HepG2 (cell line): ENCODE measurements around the gene PLA2G7. TPM values are rescaled to one million over a fixed set of nuclear protein-coding genes. Genes with fewer than 3 reads are reported as not detected.

Experiments used
- ATAC-seq: fragments of 200-7000 bp; cut with Tn5 transposase; 3 replicates; pipeline ENCODE4 v1.9.1; 2020; ENCODE audit warnings: mild to moderate bottlenecking, moderate library complexity
- BruUV-seq: library from RNA; stranded (reverse); fragments of 400-500 nt; replicated peaks from 2 replicates; lab custom pipeline; 2021; lab: Mats Ljungman, UMichigan
- CTCF ChIA-PET: fragments of 300-600 bp; formaldehyde crosslinking; extraction: SDS; loops from one replicate; lab custom pipeline; 2021; ENCODE audit warnings: low total read pairs, inconsistent platforms, low intra/inter-chr PET ratio; lab: Yijun Ruan, JAX
- POLR2A ChIA-PET: fragments of 350-600 bp; sonication (Branson Sonifier 250); formaldehyde crosslinking; loops from one replicate; lab custom pipeline; 2020; ENCODE audit warnings: antibody characterized with exemption, inconsistent platforms; lab: Yijun Ruan, JAX
- DNase-seq: peaks from one replicate; pipeline ENCODE4 v3.0.0-alpha.2; 2015; ENCODE audit warnings: low spot score
- FAIRE-seq: peaks from 3 replicates; lab custom pipeline; 2011; peaks lifted over from hg19 to GRCh38; lab: Jason Lieb, UNC
- H2AFZ ChIP-seq: one replicate; pipeline ENCODE4 v1.6.1; 2011; ENCODE audit warnings: low read length, inconsistent platforms
- H3K27ac ChIP-seq: fragments of 300-600 bp; 3 replicates; pipeline ENCODE4 v1.8.0; 2011; ENCODE audit warnings: mixed run types, mild to moderate bottlenecking, mixed read lengths, low read length, inconsistent platforms; ENCODE audit not compliant: insufficient read depth; ENCODE audit errors: extremely low read length
- H3K27me3 ChIP-seq, 2 experiments: fragments of 200-600 bp in 1 of 2; 2 replicates in 1 of 2; 3 replicates in 1 of 2; pipeline versions ENCODE4 v1.6.0 to v1.8.0; 2011; ENCODE audit warnings: low read length in 2 of 2, mild to moderate bottlenecking in 2 of 2, moderate library complexity in 2 of 2, inconsistent platforms in 1 of 2; ENCODE audit not compliant: insufficient read depth in 2 of 2, control insufficient read depth in 1 of 2
- H3K36me3 ChIP-seq, 2 experiments: fragments of 200-600 bp in 1 of 2; replicated peaks in 1 of 2; 2 replicates in 1 of 2; 3 replicates in 1 of 2; pipeline versions ENCODE4 v1.5.1 to v1.8.0; 2011; ENCODE audit warnings: low read length in 2 of 2, inconsistent platforms in 1 of 2; ENCODE audit not compliant: insufficient read depth in 2 of 2, control insufficient read depth in 1 of 2
- H3K4me1 ChIP-seq: 2 replicates; pipeline ENCODE4 v1.5.1; 2012; ENCODE audit warnings: low read length, inconsistent platforms; ENCODE audit not compliant: insufficient read depth
- H3K4me2 ChIP-seq: 2 replicates; pipeline ENCODE4 v1.6.0; 2011; ENCODE audit warnings: low read depth, low read length, inconsistent platforms
- H3K4me3 ChIP-seq, 3 experiments: fragments of 200-600 bp in 1 of 3; sonication (generic), shearing (Covaris generic) in 1 of 3; replicated peaks in 1 of 3; 2 replicates each; pipeline ENCODE4 v1.5.1; 2011 to 2016; ENCODE audit warnings: low read length in 3 of 3, inconsistent platforms in 2 of 3, low read depth in 2 of 3, mild to moderate bottlenecking in 2 of 3, control low read depth in 1 of 3, mixed read lengths in 1 of 3; ENCODE audit not compliant: insufficient read depth in 1 of 3
- H3K79me2 ChIP-seq: one replicate; pipeline ENCODE4 v1.6.1; 2011; ENCODE audit warnings: low read length, inconsistent platforms; ENCODE audit not compliant: insufficient read depth
- H3K9ac ChIP-seq: 2 replicates; pipeline ENCODE4 v1.6.0; 2011; ENCODE audit warnings: mild to moderate bottlenecking, low read depth, low read length, inconsistent platforms; ENCODE audit not compliant: insufficient read depth
- H3K9me3 ChIP-seq: 2 replicates; pipeline ENCODE4 v1.5.1; 2012; ENCODE audit warnings: mild to moderate bottlenecking, low read length
- H4K20me1 ChIP-seq: 2 replicates; pipeline ENCODE4 v1.6.0; 2011; ENCODE audit warnings: inconsistent platforms, mild to moderate bottlenecking, low read length, moderate library complexity; ENCODE audit not compliant: insufficient read depth
- EP300 ChIP-seq, 3 experiments: sonication (generic) in 1 of 3; formaldehyde crosslinking in 1 of 3; IDR thresholded peaks; 2 replicates each; pipeline versions ENCODE4 v1.5.1 to v1.6.1; 2011 to 2020; ENCODE audit warnings: low read depth in 2 of 3, low read length in 2 of 3, borderline replicate concordance in 1 of 3, improper control_type of control experiment in 1 of 3, mild to moderate bottlenecking in 1 of 3, missing genetic modification reagents in 1 of 3, moderate library complexity in 1 of 3
- MEIS1 ChIP-seq: sonication (generic); formaldehyde crosslinking; IDR thresholded peaks from 2 replicates; pipeline ENCODE4 v1.9.0; 2021; ENCODE audit warnings: mild to moderate bottlenecking, missing genetic modification reagents, moderate library complexity, borderline replicate concordance
- SSRP1 ChIP-seq: IDR thresholded peaks from 2 replicates; pipeline ENCODE4 v1.6.1; 2016; ENCODE audit warnings: control low read depth
- ZBTB38 ChIP-seq: sonication (generic); formaldehyde crosslinking; IDR thresholded peaks from 2 replicates; pipeline ENCODE4 v1.5.1; 2020; ENCODE audit warnings: mild to moderate bottlenecking, missing genetic modification reagents
- ZNF496 ChIP-seq: sonication (generic); formaldehyde crosslinking; IDR thresholded peaks from 2 replicates; pipeline ENCODE4 v1.8.1; 2023; ENCODE audit warnings: mild to moderate bottlenecking, moderate library complexity, missing genetic modification reagents; ENCODE audit not compliant: insufficient replicate concordance
- ZNF841 ChIP-seq: sonication (generic); formaldehyde crosslinking; IDR thresholded peaks from 2 replicates; pipeline ENCODE4 v1.8.1; 2023; ENCODE audit warnings: missing genetic modification reagents, borderline replicate concordance
- WGBS: methylation state at CpG from one replicate; pipeline ENCODE4 v1.1.6; 2017; ENCODE audit warnings: low lambda C conversion rate; 5-methylcytosine and 5-hydroxymethylcytosine counted together
- in situ Hi-C: cut with HindIII; loops from 2 replicates; pipeline ENCODE4 v1.10.0; 2017; ENCODE audit warnings: low pct_unique_long_range_greater_than_20kb; ENCODE audit not compliant: extremely low pct_ligation_motif_present
- intact Hi-C: fragments of 100-400 bp; cut with micrococcal nuclease; formaldehyde crosslinking; loops from one replicate; pipeline ENCODE4 v1.10.0; 2022; ENCODE audit not compliant: unreplicated experiment
- polyA plus RNA-seq, 8 experiments: library from polyadenylated mRNA; depleted of rRNA in 3 of 8; stranded (reverse) in 7 of 8; unstranded in 1 of 8; fragments of >200 nt; fragmentation: Illumina TruSeq in 4 of 8; extraction: Trizol in 4 of 8; gene quantifications; 2 replicates each; pipeline versions ENCODE4 v1.2.1 to v1.2.3, GENCODE V29; 2011 to 2016; ENCODE audit warnings: low read depth in 4 of 8, missing spikeins in 1 of 8, mixed read lengths in 1 of 8; ENCODE audit not compliant: insufficient read depth in 1 of 8
- total RNA-seq, 5 experiments: library from RNA; depleted of rRNA; stranded (reverse); fragments of >200 nt; fragmentation: Illumina TruSeq; extraction: Trizol; gene quantifications; 2 replicates each; pipeline ENCODE4 v1.2.3, GENCODE V29; 2016; ENCODE audit warnings: low read depth in 1 of 5
- TF ChIP-seq, protein P1 (sequence below): sonication (generic); formaldehyde crosslinking; IDR thresholded peaks from 2 replicates; pipeline ENCODE4 v1.5.1; 2020; ENCODE audit warnings: missing genetic modification reagents, mild to moderate bottlenecking, borderline replicate concordance

Gene PLA2G7
- total and polyA plus RNA-seq, 2 of the 13 experiments (the other 11 are each of a cell fraction or from before 2014, with no cell fraction given): not detected

DNA sequence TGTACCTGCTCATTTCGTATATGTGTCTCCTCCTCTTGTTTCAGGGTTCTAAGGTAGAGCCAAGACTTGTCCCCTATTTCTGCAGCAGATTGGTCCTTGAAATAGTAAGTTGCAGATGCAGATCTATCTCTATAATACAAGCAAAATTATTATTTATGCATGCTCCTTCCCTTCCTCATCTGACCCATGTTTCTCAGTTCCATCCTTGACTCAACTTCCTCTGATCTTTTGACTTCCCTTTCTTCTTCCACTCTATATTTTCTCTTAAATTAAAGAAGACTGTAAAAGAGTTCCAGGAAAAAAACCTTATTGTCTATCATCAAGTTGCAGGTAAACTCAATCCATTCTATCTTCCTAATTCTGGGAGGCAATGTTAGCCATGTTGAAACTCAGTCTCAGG, 23.7 kb downstream of the PLA2G7 start:
- TF ChIP-seq MEIS1 (no peak), ZNF841 (no peak), ZNF496 (CRISPR knock-in tag) (no peak), SSRP1 (CRISPR knock-in tag) (no peak), ZBTB38 (no peak)
- BruUV-seq: no TSS peak
- H3K9ac ChIP-seq: no peak overlapping the region
- no peak for FAIRE-seq
- no peaks in the 10 kb centered on the region for H3K79me2 ChIP-seq
- ATAC-seq: no peak
- H4K20me1 ChIP-seq: no peaks in the 10 kb centered on the region
- no peak for DNase-seq
- POLR2A ChIA-PET: no interaction called here
- H3K4me3 ChIP-seq: no peak overlapping the region
- CTCF ChIA-PET: no interaction called here
- H3K27ac ChIP-seq: no peak overlapping the region
- H3K27me3 ChIP-seq: no peaks in the 10 kb centered on the region
- no peak overlapping the region for H2AFZ ChIP-seq
- in situ Hi-C loops (no loop called here), intact Hi-C loops (no loop called here)
- no peaks in the 10 kb centered on the region for H3K36me3 ChIP-seq
- WGBS: 0% methylated on average over 1 of the region's 1 CpG
- H3K4me1 ChIP-seq: no peaks in the 10 kb centered on the region
- H3K4me2 ChIP-seq: no peak overlapping the region
- no peaks in the 10 kb centered on the region for H3K9me3 ChIP-seq

DNA sequence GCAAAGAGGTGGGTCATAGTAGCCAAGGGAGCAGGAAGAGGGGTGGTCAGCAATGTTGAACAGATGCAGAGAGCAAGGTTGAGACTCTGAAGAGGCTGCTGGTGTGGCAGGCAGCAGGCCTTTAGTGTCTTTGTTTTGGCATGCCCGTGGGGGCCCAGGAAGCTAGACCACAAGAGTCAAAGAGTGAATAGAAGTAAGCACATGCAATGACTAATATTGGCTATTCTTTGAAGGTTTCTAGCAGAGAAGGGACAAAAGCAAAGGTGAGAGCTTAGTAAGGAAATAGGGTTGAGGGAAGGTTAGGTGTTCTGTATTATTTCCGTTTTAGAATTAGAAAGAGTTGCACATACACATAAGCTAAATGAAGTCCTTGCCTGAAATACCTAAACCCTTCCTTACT, 28.7 kb downstream of the PLA2G7 start:
- in situ Hi-C loops: no loop called here
- whole genome bisulfite sequencing: 0% methylated on average over 2 of the region's 2 CpGs
- no peak overlapping the region for H2AFZ ChIP-seq

More for the DNA sequence above, 28.7 kb downstream of the PLA2G7 start:
- Histone ChIP-seq H3K4me1 (no peaks in the 10 kb centered on the region), H3K9me3 (no peaks in the 10 kb centered on the region), H3K4me3 (no peak overlapping the region), H4K20me1 (no peaks in the 10 kb centered on the region), H3K36me3 (no peaks in the 10 kb centered on the region), H3K27me3 (no peaks in the 10 kb centered on the region), H3K27ac (no peak overlapping the region), H3K9ac (no peak overlapping the region), H3K4me2 (no peak overlapping the region), H3K79me2 (no peaks in the 10 kb centered on the region)
- FAIRE-seq: no peak
- no peak for DNase-seq
- POLR2A ChIA-PET: no interaction called here
- TF ChIP-seq, protein P1, sequence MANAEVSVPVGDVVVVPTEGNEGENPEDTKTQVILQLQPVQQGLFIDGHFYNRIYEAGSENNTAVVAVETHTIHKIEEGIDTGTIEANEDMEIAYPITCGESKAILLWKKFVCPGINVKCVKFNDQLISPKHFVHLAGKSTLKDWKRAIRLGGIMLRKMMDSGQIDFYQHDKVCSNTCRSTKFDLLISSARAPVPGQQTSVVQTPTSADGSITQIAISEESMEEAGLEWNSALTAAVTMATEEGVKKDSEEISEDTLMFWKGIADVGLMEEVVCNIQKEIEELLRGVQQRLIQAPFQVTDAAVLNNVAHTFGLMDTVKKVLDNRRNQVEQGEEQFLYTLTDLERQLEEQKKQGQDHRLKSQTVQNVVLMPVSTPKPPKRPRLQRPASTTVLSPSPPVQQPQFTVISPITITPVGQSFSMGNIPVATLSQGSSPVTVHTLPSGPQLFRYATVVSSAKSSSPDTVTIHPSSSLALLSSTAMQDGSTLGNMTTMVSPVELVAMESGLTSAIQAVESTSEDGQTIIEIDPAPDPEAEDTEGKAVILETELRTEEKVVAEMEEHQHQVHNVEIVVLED (CRISPR knock-in tag): no peak
- no peak for TF ChIP-seq EP300 (IDR thresholded peaks at IDR 0.05; ENCODE audit: low read depth in 2 of 2, low read length in 2 of 2)
- TF ChIP-seq EP300 (CRISPR knock-in tag; IDR thresholded peaks at IDR 0.05; ENCODE audit: borderline replicate concordance): no peak
- no TSS peak for BruUV-seq
- intact Hi-C loops: no loop called here
- ATAC-seq: no peak
- CTCF ChIA-PET: no interaction called here
